HG03066 (cell line): Measurements from ENCODE around the gene BCL2.

Source experiments
- ATAC-seq: cut with Tn5 transposase; IDR thresholded peaks from one replicate; pipeline ENCODE4 v1.9.1; 2021; ENCODE audit warnings: low read depth; ENCODE audit not compliant: unreplicated experiment

The BCL2 gene

DNA sequence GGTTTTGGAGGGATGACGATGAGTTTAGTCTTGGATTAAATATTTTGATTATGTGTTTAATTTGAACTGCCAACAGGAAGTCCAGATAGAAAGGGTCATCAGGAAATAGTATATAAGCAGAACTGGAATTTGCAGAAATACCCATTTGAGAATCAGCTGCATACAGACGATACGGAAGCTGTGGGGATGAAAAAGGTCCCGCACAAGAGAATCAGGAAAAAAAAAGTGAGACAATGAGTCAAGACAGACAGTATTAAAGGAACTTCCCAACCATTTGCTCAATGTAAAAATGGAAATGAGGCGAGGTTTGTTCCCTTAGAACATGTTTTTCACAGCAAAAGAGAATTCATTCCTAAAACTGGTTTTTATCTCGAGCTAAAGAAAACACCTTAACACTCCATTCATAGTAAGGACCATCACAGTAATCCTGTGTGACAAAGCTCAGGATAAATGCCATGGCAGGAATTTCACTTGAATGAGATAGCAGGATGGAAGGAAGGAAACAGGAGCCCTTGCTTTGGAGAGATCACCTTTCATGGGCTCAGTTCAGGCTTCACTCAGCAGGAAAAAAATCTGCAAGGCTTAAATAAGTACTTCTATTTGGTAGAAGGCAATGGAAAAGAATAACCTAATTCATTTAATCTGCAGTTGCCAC lies 29.3 kb downstream of the BCL2 start:
- no peak for ATAC-seq

GRCh38 chr18:63288311-63288710 lies 31.3 kb downstream of the BCL2 start:
- ATAC-seq = no peak

GRCh38 chr18:63287691-63288220 lies 31.8 kb downstream of the BCL2 start:
- ATAC-seq = no peak

DNA sequence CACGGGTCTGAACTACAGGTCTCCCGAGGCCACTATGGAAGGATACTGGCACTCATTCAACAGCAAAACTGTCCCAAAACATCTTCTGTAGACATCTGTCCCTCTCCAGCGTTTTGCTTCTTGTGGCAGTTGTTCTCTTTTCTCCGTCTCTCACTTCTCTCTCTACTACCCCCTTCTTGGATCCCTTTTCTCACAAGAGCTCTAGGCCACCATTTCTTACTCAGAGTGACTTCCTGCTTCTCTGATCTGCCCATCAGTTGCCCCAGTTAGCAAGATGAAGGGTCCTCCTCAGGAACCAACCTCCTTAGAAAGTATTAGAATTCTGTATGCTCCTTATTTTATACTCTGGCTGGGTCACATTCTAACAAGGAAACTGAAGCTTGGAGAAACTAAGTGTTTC lies 32.6 kb downstream of the BCL2 start:
- ATAC-seq = no peak

GRCh38 chr18:63284827-63285733 lies 34.5 kb downstream of the BCL2 start:
- peak; percentile 94 for ATAC-seq

- no peak for ATAC-seq
Measured at GRCh38 chr18:63284173-63284799, 35.3 kb downstream of the BCL2 start.

DNA sequence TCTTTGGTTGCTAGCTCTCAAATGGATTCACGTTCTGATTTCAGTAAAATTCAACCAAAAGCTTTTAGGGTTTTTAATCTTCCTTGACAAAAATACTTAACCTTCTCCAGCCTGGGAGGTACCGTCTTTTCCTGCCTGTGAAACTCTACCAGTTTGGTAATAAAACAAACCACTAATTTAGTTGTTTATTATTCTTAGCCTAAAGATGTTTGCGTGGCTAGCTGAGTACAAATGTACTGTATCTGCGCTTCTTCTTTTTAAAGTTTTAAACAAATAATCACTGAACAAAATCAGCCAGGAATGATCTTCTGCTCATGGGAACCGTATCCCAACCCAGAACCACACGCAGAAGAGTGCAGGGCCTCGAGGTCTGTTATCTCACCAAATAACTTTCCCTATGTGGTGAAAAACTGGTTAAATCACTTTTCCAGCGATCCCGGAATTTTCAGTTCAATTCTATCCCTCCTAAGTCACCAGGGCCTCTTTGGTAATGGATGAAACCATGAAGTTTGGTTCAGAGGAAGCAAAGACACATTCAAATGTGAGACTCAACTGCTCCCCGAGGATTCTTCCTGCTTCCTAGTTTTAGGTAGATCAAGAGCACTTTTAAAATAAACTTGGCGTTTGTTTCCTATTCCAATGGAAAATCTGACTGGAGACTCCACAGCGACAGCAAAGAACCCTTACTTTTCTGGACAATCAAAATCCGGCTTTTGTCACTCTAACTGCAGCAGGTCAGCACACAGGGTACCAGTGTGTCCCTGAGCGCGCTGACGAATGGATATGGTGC lies 36.1 kb downstream of the BCL2 start:
- ATAC-seq = no peak

- no peak for ATAC-seq
Measured at GRCh38 chr18:63282793-63283192, 36.8 kb downstream of the BCL2 start.

DNA sequence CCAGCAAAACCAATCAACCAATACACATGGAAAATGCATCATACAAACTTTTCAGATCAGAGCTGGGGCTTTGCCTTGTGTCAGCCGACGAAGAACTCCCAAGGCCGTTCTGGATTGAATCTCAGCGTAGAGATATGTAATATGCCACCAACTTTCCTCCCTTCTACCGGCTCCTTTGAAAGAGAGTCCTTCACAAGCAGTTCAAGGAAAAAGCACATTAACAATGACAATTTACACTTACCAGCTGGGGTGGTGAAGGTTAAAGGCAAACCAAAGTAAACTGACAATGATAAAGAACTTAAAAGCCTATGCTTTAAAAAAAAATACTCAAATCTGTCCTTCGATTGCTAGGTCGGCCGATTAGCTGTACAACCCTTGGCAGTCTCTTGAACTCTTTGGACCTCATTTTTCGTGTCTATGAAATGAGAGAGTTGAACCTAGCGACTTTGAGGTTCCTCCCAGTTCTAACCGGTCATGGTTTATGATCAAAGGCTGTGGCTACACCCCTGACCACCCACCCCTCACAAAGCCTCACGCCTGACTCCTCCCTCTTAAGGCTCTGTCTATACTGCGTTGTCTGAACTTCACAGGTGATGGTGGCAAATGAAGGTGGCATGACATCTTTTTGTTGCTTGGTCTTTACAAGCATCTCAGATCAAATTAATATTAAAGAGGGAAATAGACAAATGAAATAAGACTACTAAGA lies 46.2 kb downstream of the BCL2 start:
- ATAC-seq = no peak

DNA sequence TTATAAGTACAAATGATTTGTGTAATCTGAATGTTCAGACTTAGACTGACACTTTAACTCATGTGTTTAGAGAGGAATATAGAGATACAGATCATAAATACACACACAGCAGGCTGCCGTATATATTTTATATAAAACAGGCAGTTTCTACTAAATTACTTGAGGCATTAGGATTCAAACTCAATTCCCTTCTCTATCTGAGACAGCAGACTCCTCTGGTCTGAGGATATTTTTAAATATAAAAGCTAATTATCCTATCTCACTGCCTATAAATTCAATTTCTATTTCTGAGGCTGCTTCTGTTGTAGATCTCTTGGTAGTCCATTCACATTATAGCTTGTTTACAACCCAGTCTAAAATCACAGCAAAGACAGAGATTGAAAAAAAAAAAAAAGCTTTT lies 46.9 kb downstream of the BCL2 start:
- no peak for ATAC-seq

GRCh38 chr18:63271881-63272299 lies 47.7 kb downstream of the BCL2 start:
- no peak for ATAC-seq

DNA sequence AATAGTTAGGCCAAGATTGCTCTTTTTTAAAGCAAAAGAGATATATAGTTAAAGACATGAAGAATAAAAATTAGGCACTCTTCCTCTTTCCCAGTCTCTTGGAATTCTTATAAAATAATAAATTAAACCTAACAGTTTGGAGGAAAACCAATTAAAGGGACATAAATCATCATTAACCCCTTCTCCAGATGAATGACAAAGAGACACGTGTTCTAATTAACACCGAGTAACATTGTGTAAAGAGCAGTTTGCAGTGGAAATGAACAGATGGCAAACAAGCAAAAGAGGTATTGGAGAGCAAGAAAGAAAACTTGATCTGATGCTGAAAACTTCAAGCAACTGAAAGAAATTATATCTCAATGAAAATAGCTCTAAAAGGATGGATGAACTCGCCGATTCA lies 48.4 kb downstream of the BCL2 start:
- ATAC-seq = no peak

GRCh38 chr18:63267975-63268721 lies 51.4 kb downstream of the BCL2 start:
- peak; percentile 65 for ATAC-seq

- no peak for ATAC-seq
Measured at GRCh38 chr18:63266888-63267790, 52.4 kb downstream of the BCL2 start.

DNA sequence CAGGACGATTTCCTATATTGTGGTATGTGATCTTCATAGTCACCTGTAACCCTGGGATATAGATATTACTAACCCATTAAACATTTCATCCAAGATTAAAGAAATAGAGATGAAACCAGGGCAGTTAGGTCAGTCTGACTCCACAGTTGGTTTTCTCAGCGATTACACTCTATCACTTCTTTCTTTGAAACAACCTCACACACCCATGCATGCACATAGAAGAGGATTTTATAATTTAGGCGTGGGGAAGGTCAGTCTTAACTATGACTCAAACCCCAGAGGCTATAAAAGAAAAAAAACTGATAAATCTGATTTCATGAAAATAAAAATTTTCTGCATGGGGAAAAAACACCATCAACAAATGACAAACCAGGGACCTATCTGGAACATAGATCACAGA lies 54.2 kb downstream of the BCL2 start:
- ATAC-seq = no peak

DNA sequence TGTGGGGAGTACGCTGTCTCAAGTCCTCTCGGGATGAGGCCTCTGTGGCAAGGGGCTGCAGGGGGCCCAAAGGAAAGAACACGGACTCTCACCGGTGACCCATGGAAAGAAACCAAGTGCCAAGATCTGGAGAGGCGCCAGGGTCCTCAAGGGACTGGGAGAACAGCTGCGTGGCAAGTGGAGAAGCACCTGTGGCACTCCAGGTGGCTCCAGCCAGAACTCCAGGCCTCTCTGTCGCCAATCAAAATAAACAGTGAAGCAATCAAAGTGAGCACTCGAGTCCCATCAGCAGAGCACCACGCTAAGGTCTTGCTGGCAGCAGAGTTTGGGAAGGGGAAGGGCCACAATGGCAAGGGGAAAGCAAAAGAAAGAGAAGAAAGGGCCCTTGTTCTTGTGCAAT lies 54.7 kb downstream of the BCL2 start:
- no peak for ATAC-seq

DNA sequence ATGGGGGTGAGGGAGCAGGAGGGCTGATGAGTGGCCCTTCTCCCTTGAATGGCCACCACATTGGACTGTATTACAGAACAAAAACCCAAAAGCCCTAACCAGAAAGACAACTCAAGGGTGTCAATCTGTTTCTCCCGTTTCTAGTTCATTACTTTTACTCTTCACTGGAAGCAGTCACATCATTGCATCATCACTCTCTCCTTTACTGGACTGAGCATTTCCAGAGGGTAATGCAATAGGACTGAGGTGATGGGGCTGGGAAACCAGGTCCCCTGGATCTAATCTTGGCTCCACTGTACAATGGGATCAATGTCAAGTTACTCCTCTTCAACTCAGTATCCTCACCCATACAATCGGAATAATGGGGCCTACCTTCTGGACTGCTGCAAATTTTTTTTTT lies 56.1 kb downstream of the BCL2 start:
- ATAC-seq = no peak
